Measurements from ENCODE around the gene KRR1. TPM values are rescaled to one million over a fixed set of nuclear protein-coding genes. Genes with fewer than 3 reads are reported as not detected.

Gene KRR1
- polyA plus RNA-seq, 4 donors: 82.1 to 111 (median 83.6) TPM

Other genes starting within 250 kb of the KRR1 start
- 1 to 10 TPM; 7.1 to 8.3 (median 8.0) TPM for gene CAPS2, start 181.3 kb downstream of the KRR1 start, polyA plus RNA-seq (ENCODE audit: insufficient read length in 4 of 4)
- under 1 TPM in 3 of 4 donors, not detected in 1; 0.33 to 0.85 (median 0.70) TPM for gene GLIPR1L1, start 176.9 kb downstream of the KRR1 start, polyA plus RNA-seq (ENCODE audit: insufficient read length in 4 of 4)
- 1 to 10 TPM; 2.6 to 3.6 (median 3.2) TPM for gene GLIPR1L2, start 120.5 kb downstream of the KRR1 start, polyA plus RNA-seq (ENCODE audit: insufficient read length in 4 of 4)
- 10 to 100 TPM; 12.4 to 55.8 (median 18.7) TPM for gene GLIPR1, start 30.9 kb downstream of the KRR1 start, polyA plus RNA-seq (ENCODE audit: insufficient read length in 4 of 4)

Data from left renal pelvis (tissue), 4 donors.